ENCODE measurements around the gene MXD1.

DNA sequence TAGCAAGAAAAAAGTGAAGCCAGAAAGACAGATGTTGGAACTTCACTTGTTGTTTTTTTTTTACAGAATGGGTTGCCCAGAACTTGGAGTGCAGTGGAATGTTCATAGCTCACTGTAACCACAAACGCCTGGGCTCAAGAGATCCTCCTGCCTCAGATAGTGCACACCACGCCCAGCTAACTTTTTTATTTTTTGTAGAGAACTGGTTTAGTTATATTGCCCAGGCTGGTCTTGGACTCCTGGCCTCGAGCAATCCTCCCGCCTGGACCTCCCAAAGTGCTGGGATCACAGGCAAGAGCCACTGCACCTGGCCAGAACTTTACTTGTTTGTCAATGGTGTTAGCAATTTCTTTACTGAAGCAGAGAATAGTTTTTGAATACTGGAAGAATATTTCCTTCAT is 58.4 kb downstream of the MXD1 start:
- TF ChIP-seq, protein P1, sequence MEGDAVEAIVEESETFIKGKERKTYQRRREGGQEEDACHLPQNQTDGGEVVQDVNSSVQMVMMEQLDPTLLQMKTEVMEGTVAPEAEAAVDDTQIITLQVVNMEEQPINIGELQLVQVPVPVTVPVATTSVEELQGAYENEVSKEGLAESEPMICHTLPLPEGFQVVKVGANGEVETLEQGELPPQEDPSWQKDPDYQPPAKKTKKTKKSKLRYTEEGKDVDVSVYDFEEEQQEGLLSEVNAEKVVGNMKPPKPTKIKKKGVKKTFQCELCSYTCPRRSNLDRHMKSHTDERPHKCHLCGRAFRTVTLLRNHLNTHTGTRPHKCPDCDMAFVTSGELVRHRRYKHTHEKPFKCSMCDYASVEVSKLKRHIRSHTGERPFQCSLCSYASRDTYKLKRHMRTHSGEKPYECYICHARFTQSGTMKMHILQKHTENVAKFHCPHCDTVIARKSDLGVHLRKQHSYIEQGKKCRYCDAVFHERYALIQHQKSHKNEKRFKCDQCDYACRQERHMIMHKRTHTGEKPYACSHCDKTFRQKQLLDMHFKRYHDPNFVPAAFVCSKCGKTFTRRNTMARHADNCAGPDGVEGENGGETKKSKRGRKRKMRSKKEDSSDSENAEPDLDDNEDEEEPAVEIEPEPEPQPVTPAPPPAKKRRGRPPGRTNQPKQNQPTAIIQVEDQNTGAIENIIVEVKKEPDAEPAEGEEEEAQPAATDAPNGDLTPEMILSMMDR (IDR thresholded peaks at IDR 0.05) = no peak
- no peak for TF ChIP-seq EZH2 (IDR thresholded peaks at IDR 0.05; ENCODE audit: borderline replicate concordance, insufficient read depth, low read depth, low read length, poor library complexity, severe bottlenecking)
